NCI-H1048 (cell line): Measurements from ENCODE around the gene F2RL1.
A peak's percentile ranks its signal among the peaks of the same experiment; 100 is the strongest.
"Not testable (repeated sequence)": the region's sequence is repeated elsewhere in the genome, so short reads cannot be mapped to it uniquely, and the experiment has no call there.

Experiments
- DNase-seq: peaks from one replicate; lab custom pipeline; 2025; lab: John Stamatoyannopoulos, UW

The F2RL1 gene

DNA sequence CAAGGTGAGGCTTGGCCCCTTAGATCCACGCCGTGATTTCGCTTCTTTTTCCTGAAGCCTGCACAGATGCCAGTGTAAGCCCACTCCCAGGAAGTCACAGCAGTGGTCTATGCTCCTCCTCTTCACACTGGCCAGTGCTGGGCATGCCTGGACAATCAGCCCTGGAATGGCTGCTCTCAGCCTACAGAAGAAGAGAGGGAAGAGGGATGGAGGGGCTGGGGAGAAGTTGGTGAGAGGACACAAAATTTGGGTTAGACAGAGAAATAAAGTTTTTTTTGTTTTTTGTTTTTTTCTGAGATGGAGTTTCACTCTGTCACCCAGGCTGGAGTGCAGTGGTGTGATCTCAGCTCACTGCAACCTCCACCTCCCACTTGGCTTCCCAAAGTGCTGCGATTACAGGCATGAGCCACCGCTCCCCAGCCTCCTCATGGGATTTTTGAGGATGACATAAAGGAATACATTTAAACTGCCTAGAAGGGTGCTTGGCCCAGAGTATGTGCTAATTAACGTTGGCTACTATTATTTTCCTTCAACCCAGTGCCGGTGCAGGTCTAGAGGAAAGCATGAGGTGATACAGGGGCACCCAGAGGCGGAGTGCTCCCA is 31.8 kb downstream of the F2RL1 start:
- no peak for DNase-seq

DNA sequence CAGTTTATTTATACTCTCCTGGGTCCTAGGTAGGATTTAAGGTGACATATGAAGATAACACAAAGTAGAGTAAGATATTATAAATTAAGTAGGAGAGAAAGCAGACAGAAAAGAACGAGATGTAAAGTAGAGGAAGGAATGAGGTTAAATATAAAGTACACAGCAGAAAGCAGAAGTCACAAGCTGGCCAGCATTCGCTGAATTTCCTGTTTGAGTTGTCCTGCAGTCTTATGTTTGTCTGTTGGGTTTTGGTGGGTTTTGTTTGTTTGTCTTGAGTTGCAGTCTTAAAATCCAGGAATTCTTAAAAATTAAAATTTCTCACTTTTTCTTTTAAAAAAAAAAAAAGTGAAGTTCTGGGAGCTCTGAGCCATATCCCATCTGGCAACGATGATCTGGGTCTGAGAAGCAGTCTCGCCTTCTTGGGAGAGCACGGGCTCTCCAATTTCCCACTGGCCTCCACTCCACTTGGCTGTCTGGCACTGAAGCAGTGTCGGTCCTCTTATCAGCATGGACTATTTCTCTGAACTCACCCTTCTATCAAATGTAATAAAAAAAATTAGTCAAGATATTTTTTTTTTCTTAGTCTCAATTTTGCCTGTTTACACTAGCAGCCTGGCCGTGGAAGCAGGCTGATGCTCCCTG is 33.0 kb downstream of the F2RL1 start:
- no peak for DNase-seq

DNA sequence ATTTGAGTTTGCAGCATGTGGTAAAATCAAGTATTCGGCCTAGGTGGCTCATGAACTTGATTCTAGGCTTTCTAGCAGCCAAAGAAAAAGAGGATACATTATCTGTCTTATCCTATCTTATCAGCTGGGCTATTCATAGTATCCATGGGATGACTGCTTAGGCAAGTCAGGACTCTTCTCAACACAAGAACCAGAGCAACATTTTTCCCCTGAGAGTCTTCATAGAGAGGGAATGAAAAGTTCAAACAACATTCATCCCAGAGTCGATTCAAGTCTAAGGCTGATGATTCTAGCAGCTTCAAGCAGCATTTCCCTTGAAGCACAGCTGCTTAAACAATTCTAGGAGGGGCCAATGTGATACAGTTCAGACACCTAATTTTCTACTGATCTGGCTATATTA is 33.9 kb downstream of the F2RL1 start:
- no peak for DNase-seq

GRCh38 chr5:76853741-76854140 is 34.9 kb downstream of the F2RL1 start:
- not testable (repeated sequence) for DNase-seq

DNA sequence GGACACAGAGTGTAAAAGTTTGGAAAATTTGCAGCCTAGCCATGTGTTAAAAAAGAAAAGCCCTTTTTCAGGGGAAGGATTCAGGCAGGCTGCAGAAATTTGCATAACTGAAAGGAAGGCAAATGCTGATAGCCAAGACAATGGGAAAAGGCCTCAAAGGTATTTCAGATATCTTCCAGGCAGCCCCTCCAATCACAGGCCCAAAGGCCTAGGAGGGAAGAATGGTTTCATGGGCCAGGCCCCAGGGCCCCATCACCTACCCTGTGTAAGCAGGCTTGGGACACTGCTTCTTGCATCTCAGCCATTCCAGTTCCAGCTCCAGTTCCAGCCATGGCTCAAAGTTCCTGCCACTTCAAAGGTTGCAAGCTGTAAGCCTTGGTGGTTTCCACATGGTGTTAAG is 35.8 kb downstream of the F2RL1 start:
- DNase-seq: no peak

- DNase-seq: not testable (repeated sequence)
Measured at GRCh38 chr5:76855501-76855900, 36.7 kb downstream of the F2RL1 start.

DNA sequence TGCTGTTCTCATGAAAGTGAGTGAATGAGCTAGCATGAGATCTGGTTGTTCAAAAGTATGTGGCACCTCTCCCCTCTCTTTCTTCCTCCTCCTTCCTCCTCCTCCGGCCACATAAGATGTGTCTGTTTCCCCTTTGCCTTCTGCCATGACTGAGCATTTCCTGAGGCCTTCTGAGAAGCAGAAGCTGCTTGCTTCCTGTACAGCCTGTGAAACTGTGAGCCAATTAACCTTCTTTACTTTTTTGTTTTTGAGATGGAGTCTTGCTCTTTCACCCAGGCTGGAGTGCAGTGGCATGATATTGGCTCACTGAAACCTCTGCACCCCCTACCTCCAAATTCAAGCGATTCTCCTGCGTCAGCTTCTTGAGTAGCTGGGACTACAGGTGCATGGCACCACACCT is 37.1 kb downstream of the F2RL1 start:
- no peak for DNase-seq

DNA sequence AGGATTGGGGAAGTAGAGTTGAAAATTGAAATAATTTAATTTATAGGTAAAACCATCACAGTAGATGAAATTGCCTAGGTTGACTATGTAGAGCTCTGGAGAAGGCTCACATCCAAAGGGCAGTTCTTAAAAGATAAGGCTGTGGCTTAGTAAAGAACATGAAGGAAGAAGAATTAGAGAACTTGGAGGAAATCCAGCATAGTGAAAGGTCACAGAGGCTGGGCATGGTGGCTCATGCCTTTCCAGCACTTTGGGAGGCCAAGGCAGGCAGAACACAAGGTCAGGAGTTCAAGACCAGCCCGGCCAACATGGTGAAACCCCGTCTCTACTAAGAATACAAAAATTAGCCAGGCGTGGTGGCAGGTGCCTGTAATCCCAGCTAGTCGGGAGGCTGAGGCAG is 38.0 kb downstream of the F2RL1 start:
- not testable (repeated sequence) for DNase-seq

DNA sequence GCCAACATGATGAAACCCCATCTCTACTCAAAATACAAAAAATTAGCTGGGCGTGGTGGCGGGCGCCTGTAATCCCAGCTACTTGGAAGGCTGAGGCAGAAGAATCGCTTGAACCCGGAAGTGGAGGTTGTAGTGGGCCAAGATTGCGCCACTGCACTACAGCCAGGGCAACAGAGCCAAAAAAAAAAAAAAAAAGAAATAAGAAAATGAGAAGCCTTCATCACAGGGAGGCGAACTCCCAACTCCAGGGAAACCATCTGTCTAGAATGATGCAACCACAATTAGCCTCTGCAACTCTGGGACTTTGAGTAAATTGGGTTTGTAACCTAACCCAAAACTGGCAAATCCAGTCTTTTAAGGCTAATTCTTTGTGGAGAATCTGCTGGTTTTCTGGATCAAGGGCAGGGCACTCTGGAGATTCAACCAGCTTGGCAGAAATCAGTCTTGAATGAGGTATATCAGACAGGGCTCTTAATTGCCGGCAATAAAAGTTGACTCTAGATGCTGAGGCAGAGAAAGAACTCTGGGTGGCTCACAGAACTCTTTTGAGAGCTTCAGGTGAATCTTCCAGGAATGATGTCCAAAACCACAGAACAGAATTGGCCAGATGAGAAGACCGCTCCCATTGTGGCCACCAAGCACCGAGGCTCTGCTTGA is 40.9 kb downstream of the F2RL1 start:
- DNase-seq: no peak

GRCh38 chr5:76861612-76862011 is 42.8 kb downstream of the F2RL1 start:
- DNase-seq: no peak

- no peak for DNase-seq
Measured at GRCh38 chr5:76863001-76863400, 44.2 kb downstream of the F2RL1 start.

GRCh38 chr5:76866503-76866902 is 47.7 kb downstream of the F2RL1 start:
- DNase-seq: no peak

- DNase-seq: no peak
Measured at GRCh38 chr5:76867038-76867437, 48.2 kb downstream of the F2RL1 start.

DNA sequence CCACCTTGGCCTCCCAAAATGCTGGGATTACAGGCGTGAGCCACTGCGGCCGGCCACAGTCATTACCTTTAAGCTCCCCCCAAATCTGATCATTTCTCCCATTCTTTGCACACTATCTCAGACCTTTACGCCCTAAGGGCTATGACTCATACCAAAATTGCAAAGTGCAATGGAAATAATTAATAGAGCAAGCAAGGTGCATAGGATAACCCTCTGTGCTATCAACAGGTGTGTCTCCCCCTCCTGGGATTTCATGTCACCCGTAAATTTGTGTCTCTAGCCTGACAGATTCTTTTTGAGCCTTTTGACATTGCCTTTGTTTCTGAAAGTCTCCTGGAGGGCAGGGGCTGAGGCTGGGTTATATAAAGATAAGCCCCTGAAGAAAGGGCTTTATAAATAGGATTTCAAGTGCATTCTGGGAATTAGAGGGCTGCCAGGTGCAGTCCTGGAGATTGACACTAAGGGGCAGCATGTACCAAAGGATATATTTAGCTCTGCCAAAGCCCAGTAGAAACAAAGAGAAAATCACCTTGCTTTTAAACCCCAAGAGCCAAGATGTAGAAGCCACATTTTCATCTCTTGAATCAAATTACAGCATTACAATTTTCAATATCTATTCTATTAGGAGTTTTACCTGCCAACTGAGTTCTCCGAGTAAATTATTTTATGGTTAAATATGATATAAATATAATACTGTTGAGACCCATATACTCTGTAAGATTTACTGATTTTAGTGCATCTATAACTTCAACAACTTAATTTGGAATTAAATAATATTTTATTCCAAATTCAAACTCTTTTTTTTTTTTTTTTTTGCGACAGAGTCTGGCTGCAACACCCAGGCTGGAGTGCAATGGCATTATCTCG is 49.2 kb downstream of the F2RL1 start:
- DNase-seq: peak; percentile 7

DNA sequence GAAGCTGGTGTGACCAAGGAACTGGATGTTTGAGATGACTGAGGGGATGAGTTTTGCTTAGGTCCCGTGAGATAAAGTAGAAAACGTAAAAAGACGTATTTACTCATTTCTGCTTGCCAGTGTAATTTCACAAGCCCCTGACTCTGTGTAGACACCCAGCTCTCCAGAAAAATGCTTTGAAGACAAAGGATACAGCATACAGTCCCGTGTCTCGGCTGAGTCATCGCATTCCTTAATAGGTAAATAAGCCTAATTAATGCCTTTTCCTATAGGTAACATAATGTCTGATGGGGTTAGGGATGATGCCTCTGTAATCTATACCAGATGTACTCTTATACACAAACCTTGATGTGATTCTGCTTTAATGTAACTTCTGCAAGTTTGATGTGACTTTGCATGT is 51.2 kb downstream of the F2RL1 start:
- DNase-seq: no peak

- DNase-seq: no peak
Measured at GRCh38 chr5:76874088-76874581, 55.3 kb downstream of the F2RL1 start.
